GM12874 (cell line): Measurements from ENCODE around the gene TRIM10.

Experiments
- CTCF ChIP-seq: IDR thresholded peaks from 2 replicates; pipeline ENCODE4 v1.5.1; 2011; ENCODE audit warnings: low read depth, mild to moderate bottlenecking, control low read depth, low read length, moderate library complexity; ENCODE audit not compliant: insufficient read depth

The TRIM10 gene

DNA sequence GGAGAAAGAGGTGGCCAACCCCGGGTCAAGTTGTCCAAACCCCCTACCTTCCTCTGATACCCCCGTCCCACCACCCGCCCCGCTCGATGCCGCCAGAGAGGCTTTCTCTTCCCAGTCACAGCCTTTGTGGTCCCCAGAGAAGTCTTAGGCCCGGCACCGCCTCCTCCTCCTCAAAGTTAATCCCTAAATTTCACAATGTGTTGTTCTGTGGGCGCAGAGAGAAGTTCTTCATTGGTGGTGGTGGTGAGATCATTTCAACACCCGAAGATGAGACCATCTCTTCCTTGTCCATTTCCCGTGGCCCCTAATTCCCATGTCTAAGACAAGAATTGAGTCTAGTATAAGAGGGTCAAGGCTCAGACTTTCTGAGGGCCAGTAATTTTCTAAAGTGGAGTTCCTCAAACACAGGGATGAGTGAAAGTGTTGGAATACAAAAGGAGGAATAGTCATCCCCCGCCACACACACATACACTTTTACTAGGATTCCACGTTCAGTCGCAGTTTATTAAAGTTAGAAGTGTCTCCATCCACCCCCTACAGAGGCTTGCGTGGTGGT is 58.5 kb downstream of the TRIM10 start:
- TF ChIP-seq CTCF, result no peak
